ENCODE measurements around the gene PPP1R3D.

DNA sequence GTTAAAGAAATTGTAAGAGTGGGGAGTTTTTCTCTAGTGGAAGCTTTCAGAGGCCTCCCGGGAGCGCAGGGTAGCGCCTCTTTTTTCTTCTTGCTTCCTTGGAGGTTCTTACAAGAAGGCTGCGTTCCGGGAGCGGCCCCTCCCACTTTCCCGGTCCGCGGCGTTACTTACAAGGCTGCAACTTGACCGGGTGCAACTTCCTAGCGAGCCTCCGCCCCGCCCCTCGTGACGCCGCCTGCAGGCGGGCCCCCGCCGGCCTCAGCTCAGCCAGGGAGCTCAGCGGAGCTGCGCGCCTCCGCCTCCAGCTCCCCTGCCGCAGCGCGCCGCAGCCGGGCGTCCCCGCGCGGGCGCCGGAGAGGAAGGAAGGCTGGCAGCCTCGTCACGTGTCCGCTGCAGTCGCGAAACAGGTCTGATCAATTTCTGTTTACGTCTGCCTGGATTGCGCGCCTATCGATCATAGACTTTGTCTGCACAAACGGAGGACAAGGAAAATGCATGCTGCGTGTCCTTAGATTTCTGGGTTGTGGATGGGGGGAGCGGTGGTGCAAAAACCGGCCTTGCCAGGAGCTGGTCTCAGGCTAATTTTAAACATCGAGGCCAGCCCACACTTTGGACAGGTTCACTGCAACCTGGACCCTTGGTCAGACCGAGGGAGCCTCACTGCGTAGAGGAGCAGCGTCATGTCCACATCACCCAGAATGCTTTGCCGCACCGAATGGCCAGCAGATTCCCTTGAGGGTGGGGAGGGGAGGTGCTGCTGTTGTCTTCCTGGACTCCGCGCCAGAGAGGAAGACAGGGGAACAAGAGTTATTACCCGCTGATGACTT is at the start of gene PPP1R3D, which contains the start of gene FAM217B:
- TF ChIP-seq, protein P1, sequence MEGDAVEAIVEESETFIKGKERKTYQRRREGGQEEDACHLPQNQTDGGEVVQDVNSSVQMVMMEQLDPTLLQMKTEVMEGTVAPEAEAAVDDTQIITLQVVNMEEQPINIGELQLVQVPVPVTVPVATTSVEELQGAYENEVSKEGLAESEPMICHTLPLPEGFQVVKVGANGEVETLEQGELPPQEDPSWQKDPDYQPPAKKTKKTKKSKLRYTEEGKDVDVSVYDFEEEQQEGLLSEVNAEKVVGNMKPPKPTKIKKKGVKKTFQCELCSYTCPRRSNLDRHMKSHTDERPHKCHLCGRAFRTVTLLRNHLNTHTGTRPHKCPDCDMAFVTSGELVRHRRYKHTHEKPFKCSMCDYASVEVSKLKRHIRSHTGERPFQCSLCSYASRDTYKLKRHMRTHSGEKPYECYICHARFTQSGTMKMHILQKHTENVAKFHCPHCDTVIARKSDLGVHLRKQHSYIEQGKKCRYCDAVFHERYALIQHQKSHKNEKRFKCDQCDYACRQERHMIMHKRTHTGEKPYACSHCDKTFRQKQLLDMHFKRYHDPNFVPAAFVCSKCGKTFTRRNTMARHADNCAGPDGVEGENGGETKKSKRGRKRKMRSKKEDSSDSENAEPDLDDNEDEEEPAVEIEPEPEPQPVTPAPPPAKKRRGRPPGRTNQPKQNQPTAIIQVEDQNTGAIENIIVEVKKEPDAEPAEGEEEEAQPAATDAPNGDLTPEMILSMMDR (conservative IDR thresholded peaks at IDR 0.05; ENCODE audit: low read length) = peak; percentile 34; the same call in 1 of the 2 replicates
- no peak for TF ChIP-seq EZH2phosphoT487 (IDR thresholded peaks at IDR 0.05; ENCODE audit: borderline replicate concordance, low read depth, low read length)
